Neural progenitor cell (in vitro differentiated cells): ENCODE measurements around the gene ESYT3.

Source experiments
- CTCF ChIP-seq: fragments of 200-600 bp; sonication (generic); IDR thresholded peaks from 2 replicates; pipeline ENCODE4 v1.5.1; 2017; ENCODE audit warnings: antibody characterized with exemption, mild to moderate bottlenecking
- EZH2 ChIP-seq: fragments of 200-600 bp; sonication (generic); IDR thresholded peaks from 2 replicates; pipeline ENCODE4 v1.6.1; 2017; ENCODE audit warnings: antibody characterized with exemption, mild to moderate bottlenecking, moderate library complexity
- EZH2phosphoT487 ChIP-seq: fragments of 200-600 bp; sonication (generic); IDR thresholded peaks from 2 replicates; pipeline ENCODE4 v1.6.1; 2017; ENCODE audit warnings: antibody characterized with exemption

- TF ChIP-seq EZH2 (no peak), CTCF (no peak), EZH2phosphoT487 (no peak)
Measured at GRCh38 chr3:138498991-138499390, 64.6 kb downstream of the ESYT3 start.
